PC-9 (cell line): ENCODE data around the gene SNTG2. TPM values are rescaled to one million over a fixed set of nuclear protein-coding genes. Genes with fewer than 3 reads are reported as not detected.
"Not testable (repeated sequence)": the region's sequence is repeated elsewhere in the genome, so short reads cannot be mapped to it uniquely, and the experiment has no call there.

ENCODE experiments used
- BruUV-seq: library from RNA; stranded (reverse); fragments of 400-500 nt; replicated peaks from 2 replicates; lab custom pipeline; 2021; lab: Mats Ljungman, UMichigan
- CTCF ChIA-PET: fragments of 300-600 bp; sonication (Branson Sonifier 250); formaldehyde crosslinking; loops from one replicate; lab custom pipeline; 2022; ENCODE audit warnings: antibody characterized with exemption; lab: Charles Lee
- POLR2A ChIA-PET: fragments of 300-600 bp; sonication (Branson Sonifier 250); formaldehyde crosslinking; loops from one replicate; lab custom pipeline; 2022; ENCODE audit warnings: antibody characterized with exemption; ENCODE audit not compliant: unreplicated experiment; lab: Charles Lee
- DNase-seq, 2 experiments: peaks; one replicate each; pipeline versions ENCODE4 v3.0.0 to v3.0.0-alpha.2; 2015 to 2022; ENCODE audit warnings: mixed read lengths in 1 of 2
- H2AFZ ChIP-seq: fragments of 200-600 bp; sonication (generic); 2 replicates; pipeline ENCODE4 v1.8.1; 2017; ENCODE audit warnings: antibody characterized with exemption
- H3F3A ChIP-seq: fragments of 200-600 bp; sonication (generic); 2 replicates; pipeline ENCODE4 v1.8.1; 2017; ENCODE audit warnings: antibody characterized with exemption, mild to moderate bottlenecking, low read depth; ENCODE audit not compliant: insufficient read depth
- H3K27ac ChIP-seq: fragments of 200-600 bp; sonication (generic); 2 replicates; pipeline ENCODE4 v1.6.1; 2016; ENCODE audit warnings: mixed run types
- H3K27me3 ChIP-seq: fragments of 200-600 bp; sonication (generic); 2 replicates; pipeline ENCODE4 v1.6.1; 2016; ENCODE audit warnings: low read depth, mixed run types; ENCODE audit not compliant: insufficient read depth
- H3K36me3 ChIP-seq: fragments of 200-600 bp; sonication (generic); 2 replicates; pipeline ENCODE4 v1.6.1; 2016; ENCODE audit warnings: low read depth, mixed run types
- H3K4me1 ChIP-seq: fragments of 200-600 bp; sonication (generic); replicated peaks from 2 replicates; pipeline ENCODE4 v1.6.1; 2016; ENCODE audit warnings: mixed run types; ENCODE audit not compliant: insufficient read depth
- H3K4me2 ChIP-seq: fragments of 200-600 bp; sonication (generic); 2 replicates; pipeline ENCODE4 v1.6.1; 2017; ENCODE audit warnings: mixed run types
- H3K4me3 ChIP-seq: fragments of 200-600 bp; sonication (generic); 2 replicates; pipeline ENCODE4 v1.6.1; 2016; ENCODE audit warnings: mixed run types
- H3K79me2 ChIP-seq: fragments of 200-600 bp; sonication (generic); 2 replicates; pipeline ENCODE4 v1.6.1; 2017; ENCODE audit warnings: low read depth, mixed run types
- H3K9me2 ChIP-seq: fragments of 200-600 bp; sonication (generic); 2 replicates; pipeline ENCODE4 v1.8.1; 2017; ENCODE audit warnings: mild to moderate bottlenecking; ENCODE audit not compliant: insufficient read depth
- H3K9me3 ChIP-seq: fragments of 200-600 bp; sonication (generic); 2 replicates; pipeline ENCODE4 v1.8.1; 2016; ENCODE audit warnings: low read depth; ENCODE audit not compliant: insufficient read depth
- H4K20me1 ChIP-seq: fragments of 200-600 bp; sonication (generic); 2 replicates; pipeline ENCODE4 v1.8.1; 2017; ENCODE audit not compliant: insufficient read depth
- CTCF ChIP-seq: fragments of 200-600 bp; sonication (generic); conservative IDR thresholded peaks from 2 replicates; pipeline ENCODE4 v1.6.1; 2017; ENCODE audit warnings: mixed run types, antibody characterized with exemption, mild to moderate bottlenecking, moderate library complexity
- EZH2 ChIP-seq: fragments of 200-600 bp; sonication (generic); IDR thresholded peaks from 2 replicates; pipeline ENCODE4 v1.8.0; 2017; ENCODE audit warnings: antibody characterized with exemption, low read depth
- intact Hi-C: fragments of 100-400 bp; cut with micrococcal nuclease; formaldehyde crosslinking; loops from one replicate; pipeline ENCODE4 v1.10.0; 2022; ENCODE audit not compliant: unreplicated experiment
- total RNA-seq: library from RNA; stranded (reverse); gene quantifications from 2 replicates; pipeline ENCODE4 v1.2.3, GENCODE V29; 2021

SNTG2 gene
- total RNA-seq, 1 experiment from 2014 or later, result not detected

- no peak for DNase-seq
- no peak for TF ChIP-seq CTCF
- no peak for TF ChIP-seq EZH2
- Histone ChIP-seq H4K20me1 (no peaks in the 10 kb centered on the region), H3K27ac (no peak overlapping the region), H3K9me2 (no peaks in the 10 kb centered on the region), H3K4me2 (no peak overlapping the region), H3K79me2 (no peaks in the 10 kb centered on the region), H3F3A (no peaks in the 10 kb centered on the region), H3K9me3 (no peaks in the 10 kb centered on the region), H3K36me3 (no peaks in the 10 kb centered on the region), H2AFZ (no peak overlapping the region), H3K27me3 (peaks cover 91% of the 10 kb centered on the region), H3K4me1 (no peaks in the 10 kb centered on the region), H3K4me3 (no peak overlapping the region)
- intact Hi-C loops, result no loop called here
- BruUV-seq, result no TSS peak
- ChIA-PET POLR2A (no interaction called here), CTCF (no interaction called here)
Measured at GRCh38 chr2:1101011-1101782, 150.5 kb downstream of the SNTG2 start.

- H3F3A ChIP-seq, result no peaks in the 10 kb centered on the region
- H3K27ac ChIP-seq, result no peak overlapping the region
- no peak for DNase-seq
- H3K36me3 ChIP-seq, result no peaks in the 10 kb centered on the region
- H3K79me2 ChIP-seq, result no peaks in the 10 kb centered on the region
- BruUV-seq, result no TSS peak
- peaks cover 82% of the 10 kb centered on the region for H3K27me3 ChIP-seq
- H4K20me1 ChIP-seq, result no peaks in the 10 kb centered on the region
- no peak overlapping the region for H2AFZ ChIP-seq
- ChIA-PET CTCF (no interaction called here), POLR2A (no interaction called here)
- no peak overlapping the region for H3K4me3 ChIP-seq
- TF ChIP-seq CTCF (no peak), EZH2 (no peak)
- no peak overlapping the region for H3K4me2 ChIP-seq
- intact Hi-C loops, result no loop called here
- H3K4me1 ChIP-seq, result no peaks in the 10 kb centered on the region
- H3K9me3 ChIP-seq, result no peaks in the 10 kb centered on the region
- no peaks in the 10 kb centered on the region for H3K9me2 ChIP-seq
Measured at GRCh38 chr2:1101982-1102590, 151.4 kb downstream of the SNTG2 start.

GRCh38 chr2:1104364-1104763, 153.7 kb downstream of the SNTG2 start:
- TF ChIP-seq EZH2 (no peak), CTCF (no peak)
- H3F3A ChIP-seq, result no peaks in the 10 kb centered on the region
- H3K9me2 ChIP-seq, result no peaks in the 10 kb centered on the region
- no TSS peak for BruUV-seq
- no peaks in the 10 kb centered on the region for H3K36me3 ChIP-seq
- H3K9me3 ChIP-seq, result no peaks in the 10 kb centered on the region
- H4K20me1 ChIP-seq, result no peaks in the 10 kb centered on the region
- no peak overlapping the region for H3K4me3 ChIP-seq
- POLR2A ChIA-PET, result no interaction called here
- no peaks in the 10 kb centered on the region for H3K79me2 ChIP-seq
- intact Hi-C loops, result no loop called here
- no peak overlapping the region for H2AFZ ChIP-seq
- no peak for DNase-seq
- H3K4me1 ChIP-seq, result no peaks in the 10 kb centered on the region
- H3K4me2 ChIP-seq, result no peak overlapping the region
- CTCF ChIA-PET, result no interaction called here
- H3K27me3 ChIP-seq, result peaks cover 63% of the 10 kb centered on the region
- H3K27ac ChIP-seq, result no peak overlapping the region

- H3K36me3 ChIP-seq, H2AFZ ChIP-seq, H3F3A ChIP-seq, H4K20me1 ChIP-seq, H3K4me1 ChIP-seq, H3K4me3 ChIP-seq, H3K9me2 ChIP-seq, DNase-seq, intact Hi-C loops, CTCF ChIA-PET, H3K79me2 ChIP-seq, POLR2A ChIA-PET, H3K9me3 ChIP-seq, H3K27ac ChIP-seq, H3K4me2 ChIP-seq, BruUV-seq: not testable (repeated sequence)
- H3K27me3 ChIP-seq, result peaks cover 43% of the 10 kb centered on the region
Measured at GRCh38 chr2:1106344-1106743, 155.7 kb downstream of the SNTG2 start.
